NT2/D1 (cell line): ENCODE measurements around the gene UMAD1.

Experiments used
- SUZ12 ChIP-seq: IDR thresholded peaks from 2 replicates; pipeline ENCODE4 v1.6.1; 2011; ENCODE audit not compliant: insufficient read length, insufficient read depth; ENCODE audit errors: extremely low read depth
- YY1 ChIP-seq: IDR thresholded peaks from 2 replicates; pipeline ENCODE4 v1.6.1; 2011; ENCODE audit not compliant: insufficient read length, insufficient read depth
- ZNF274 ChIP-seq: IDR thresholded peaks from 2 replicates; pipeline ENCODE4 v1.6.1; 2011; ENCODE audit warnings: mild to moderate bottlenecking, low read depth, low read length

GRCh38 chr7:7810826-7811225 is 170.3 kb downstream of the UMAD1 start:
- TF ChIP-seq SUZ12 = no peak
- TF ChIP-seq ZNF274 = no peak
- no peak for TF ChIP-seq YY1
